ENCODE results near the gene NDUFA3. TPM values are rescaled to one million over a fixed set of nuclear protein-coding genes. Genes with fewer than 3 reads are reported as not detected.
"Not testable (repeated sequence)": the region's sequence is repeated elsewhere in the genome, so short reads cannot be mapped to it uniquely, and the experiment has no call there.

Gene NDUFA3
- polyA plus RNA-seq, 1 donor from 2014 or later = 21.4 TPM

GRCh38 chr19:54096617-54097106 lies 6.0 kb upstream of the NDUFA3 start:
- Histone ChIP-seq H3K9me3 (ENCODE audit: low read length) (no peaks in the 10 kb centered on the region), H3K27ac (ENCODE audit: low read length) (no peak overlapping the region), H3K9ac (ENCODE audit: low read length) (no peak overlapping the region), H3K27me3 (ENCODE audit: insufficient read depth, low read depth, low read length) (peaks cover 29% of the 10 kb centered on the region), H3K4me3 (ENCODE audit: low read length) (no peak overlapping the region), H3K36me3 (ENCODE audit: insufficient read depth, low read length) (no peaks in the 10 kb centered on the region), H3K4me2 (ENCODE audit: low read length) (no peak overlapping the region), H3K9me2 (ENCODE audit: insufficient read depth, low read length) (no peaks in the 10 kb centered on the region), H3K79me2 (replicated peaks; ENCODE audit: insufficient read depth, low read length) (no peaks in the 10 kb centered on the region), H2AFZ (ENCODE audit: low read depth, low read length) (no peak overlapping the region), H4K20me1 (ENCODE audit: insufficient read depth) (no peaks in the 10 kb centered on the region), H3F3A (ENCODE audit: insufficient read depth, low read length, poor library complexity, severe bottlenecking) (no peaks in the 10 kb centered on the region)
- TF ChIP-seq CTCF (IDR thresholded peaks at IDR 0.05; ENCODE audit: poor library complexity, severe bottlenecking) = no peak
- TF ChIP-seq MXI1 (conservative IDR thresholded peaks at IDR 0.05; ENCODE audit: poor library complexity, severe bottlenecking) = no peak
- no peak for TF ChIP-seq EZH2 (IDR thresholded peaks at IDR 0.05; ENCODE audit: borderline replicate concordance, insufficient read depth, low read length, poor library complexity, severe bottlenecking)
- no peak for TF ChIP-seq REST (IDR thresholded peaks at IDR 0.05; ENCODE audit: borderline replicate concordance)
- no peak for TF ChIP-seq POLR2AphosphoS5 (IDR thresholded peaks at IDR 0.05)

GRCh38 chr19:54099190-54099902 lies 3.3 kb upstream of the NDUFA3 start:
- peaks cover 11% of the 10 kb centered on the region for H3K79me2 ChIP-seq (replicated peaks; ENCODE audit: insufficient read depth, low read length)
- no peaks in the 10 kb centered on the region for H4K20me1 ChIP-seq (ENCODE audit: insufficient read depth)
- H3K9ac ChIP-seq (ENCODE audit: low read length) = no peak overlapping the region
- H3K9me2 ChIP-seq (ENCODE audit: insufficient read depth, low read length) = no peaks in the 10 kb centered on the region
- H3K4me2 ChIP-seq (ENCODE audit: low read length) = no peak overlapping the region
- H3F3A ChIP-seq (ENCODE audit: insufficient read depth, low read length, poor library complexity, severe bottlenecking) = no peaks in the 10 kb centered on the region
- H3K27me3 ChIP-seq (ENCODE audit: insufficient read depth, low read depth, low read length) = peaks cover 29% of the 10 kb centered on the region
- H3K27ac ChIP-seq (ENCODE audit: low read length) = no peak overlapping the region
- no peak overlapping the region for H3K4me3 ChIP-seq (ENCODE audit: low read length)
- no peak for TF ChIP-seq RAD21 (conservative IDR thresholded peaks at IDR 0.05)
- TF ChIP-seq SMC3 (conservative IDR thresholded peaks at IDR 0.05; ENCODE audit: poor library complexity) = no peak
- no peak for TF ChIP-seq REST (IDR thresholded peaks at IDR 0.05; ENCODE audit: borderline replicate concordance)
- no peak for TF ChIP-seq EP300 (conservative IDR thresholded peaks at IDR 0.05; ENCODE audit: poor library complexity, severe bottlenecking)
- no peak for TF ChIP-seq CTCF (IDR thresholded peaks at IDR 0.05; ENCODE audit: poor library complexity, severe bottlenecking)
- no peak for TF ChIP-seq TAF1 (IDR thresholded peaks at IDR 0.05; ENCODE audit: low read depth)
- TF ChIP-seq POLR2AphosphoS5 (IDR thresholded peaks at IDR 0.05) = no peak
- no peak overlapping the region for H2AFZ ChIP-seq (ENCODE audit: low read depth, low read length)
- no peaks in the 10 kb centered on the region for H3K36me3 ChIP-seq (ENCODE audit: insufficient read depth, low read length)
- H3K9me3 ChIP-seq (ENCODE audit: low read length) = no peaks in the 10 kb centered on the region

- H3K4me3 ChIP-seq (ENCODE audit: low read length); H3K36me3 ChIP-seq (ENCODE audit: insufficient read depth, low read length); H3K9me2 ChIP-seq (ENCODE audit: insufficient read depth, low read length); H4K20me1 ChIP-seq (ENCODE audit: insufficient read depth); H3K4me2 ChIP-seq (ENCODE audit: low read length); H2AFZ ChIP-seq (ENCODE audit: low read depth, low read length); H3F3A ChIP-seq (ENCODE audit: insufficient read depth, low read length, poor library complexity, severe bottlenecking); H3K9me3 ChIP-seq (ENCODE audit: low read length); H3K27ac ChIP-seq (ENCODE audit: low read length); H3K9ac ChIP-seq (ENCODE audit: low read length): not testable (repeated sequence)
- Histone ChIP-seq H3K27me3 (ENCODE audit: insufficient read depth, low read depth, low read length) (peaks cover 28% of the 10 kb centered on the region), H3K79me2 (replicated peaks; ENCODE audit: insufficient read depth, low read length) (peaks cover 14% of the 10 kb centered on the region)
These were observed 2.8 kb upstream of the NDUFA3 start for GRCh38 chr19:54099903-54100255.

All from neural cell (in vitro differentiated cells).